HG03575 (cell line): Measurements from ENCODE around the gene FHAD1.

Source experiments
- ATAC-seq: cut with Tn5 transposase; IDR thresholded peaks from one replicate; pipeline ENCODE4 v1.9.1; 2021; ENCODE audit not compliant: unreplicated experiment, insufficient number of reproducible peaks, low FRiP score; ENCODE audit errors: extremely low read depth

The FHAD1 gene

GRCh38 chr1:15332952-15333715 lies 86.1 kb downstream of the FHAD1 start:
- ATAC-seq = no peak

- ATAC-seq = no peak
Observed at GRCh38 chr1:15334995-15335394, 88.0 kb downstream of the FHAD1 start.

- ATAC-seq = no peak
Observed at GRCh38 chr1:15336866-15337265, 89.8 kb downstream of the FHAD1 start.

DNA sequence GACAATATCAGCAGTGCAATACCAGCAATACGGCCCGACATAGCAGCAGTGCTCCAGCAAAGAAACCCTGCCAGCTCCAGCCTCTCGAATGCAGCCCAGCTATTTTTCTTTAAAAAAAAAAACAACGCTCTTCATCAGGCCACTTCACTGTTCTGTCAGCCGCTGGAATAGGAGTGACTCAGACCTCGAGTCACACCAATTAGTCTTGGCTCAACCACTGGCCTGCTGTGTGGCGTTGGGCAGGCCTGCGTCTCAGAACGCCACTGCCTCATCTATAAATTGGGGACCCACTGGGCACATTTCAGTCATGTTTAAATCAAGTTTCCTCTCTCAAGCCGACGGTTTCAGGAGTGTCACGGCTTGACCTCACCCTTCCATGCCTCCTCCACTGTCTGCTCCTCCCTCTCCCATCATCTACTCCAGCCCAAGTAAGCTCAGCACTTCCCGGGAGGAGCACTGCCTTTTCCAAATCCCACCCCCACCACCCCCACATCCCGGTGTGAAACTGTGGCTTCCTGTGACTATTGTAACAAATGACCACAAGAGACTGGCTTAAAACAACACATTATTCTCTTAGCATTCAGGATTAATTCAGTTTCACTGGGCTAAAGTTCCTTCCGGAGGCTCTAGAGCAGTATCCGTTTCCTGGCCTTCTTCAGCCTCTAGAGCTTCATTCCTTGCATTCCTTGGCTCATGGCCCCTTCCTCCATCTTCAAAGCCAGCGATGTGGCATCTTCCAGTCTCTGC lies 90.8 kb downstream of the FHAD1 start:
- ATAC-seq = no peak

DNA sequence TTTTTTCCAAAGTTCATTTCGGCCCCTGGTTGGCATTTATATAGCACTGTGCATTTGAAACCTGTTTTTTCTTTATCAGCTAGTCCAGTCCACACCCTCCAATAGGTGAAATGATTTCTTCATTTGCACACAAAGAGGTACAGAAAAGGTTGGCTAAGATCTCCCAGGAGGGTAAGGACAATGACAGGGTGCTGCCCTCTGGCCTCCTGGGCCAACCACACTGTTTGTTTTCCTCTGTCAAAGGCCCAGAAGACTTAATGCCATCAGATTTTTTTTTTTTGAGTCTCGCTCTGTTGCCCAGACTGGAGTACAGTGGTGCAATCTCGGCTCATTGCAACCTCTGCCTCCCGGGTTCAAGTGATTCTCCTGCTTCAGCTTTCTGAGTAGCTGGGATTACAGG lies 92.5 kb downstream of the FHAD1 start:
- no peak for ATAC-seq

DNA sequence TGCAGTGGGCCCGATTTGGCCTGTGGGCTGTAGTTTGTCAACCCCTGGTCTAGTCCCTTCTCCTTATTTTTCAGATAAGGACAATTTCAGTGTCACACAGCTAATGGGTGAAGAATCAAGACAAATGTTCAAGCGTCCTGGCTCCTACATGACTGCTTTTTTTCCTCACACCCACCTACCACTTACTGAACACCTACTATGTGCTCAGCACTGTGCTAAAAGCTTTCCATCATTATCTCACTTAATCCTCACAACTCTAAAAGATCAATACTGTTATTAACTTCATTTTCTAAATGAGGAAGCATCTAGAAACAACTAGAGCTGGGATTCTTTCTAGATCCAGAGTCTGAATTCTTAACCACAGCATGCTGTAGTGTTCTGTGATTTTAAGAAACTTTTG lies 94.2 kb downstream of the FHAD1 start:
- ATAC-seq = no peak

- ATAC-seq = no peak
Observed at GRCh38 chr1:15341634-15342407, 94.8 kb downstream of the FHAD1 start.

DNA sequence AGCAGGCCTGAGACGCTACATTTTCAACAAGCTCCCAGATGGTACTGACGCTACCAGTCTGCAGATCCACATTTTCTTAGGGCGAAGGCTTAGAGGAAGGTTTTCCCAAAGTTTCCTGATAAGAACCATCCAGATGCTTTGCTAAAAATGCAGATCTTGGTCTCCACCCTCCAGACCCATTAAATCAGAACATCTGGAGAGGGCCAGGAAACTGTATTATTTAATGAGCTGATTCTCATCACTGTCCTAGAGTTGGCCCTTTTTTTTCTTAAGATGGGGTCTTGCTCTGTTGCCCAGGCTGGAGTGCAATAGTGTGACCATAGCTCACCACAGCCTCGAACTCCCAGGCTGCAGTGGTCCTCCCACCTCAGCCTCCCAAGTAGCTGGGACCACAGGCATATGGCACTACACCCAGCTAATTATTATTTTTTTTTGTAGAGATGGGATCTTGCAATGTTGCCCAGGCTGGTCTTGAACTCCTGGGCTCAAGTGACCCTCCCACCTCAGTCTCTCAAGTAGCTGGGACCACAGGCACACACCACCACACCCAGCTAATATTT lies 95.5 kb downstream of the FHAD1 start:
- no peak for ATAC-seq

- ATAC-seq = no peak
Observed at GRCh38 chr1:15343099-15343498, 96.1 kb downstream of the FHAD1 start.

GRCh38 chr1:15343729-15344128 lies 96.7 kb downstream of the FHAD1 start:
- ATAC-seq = no peak

DNA sequence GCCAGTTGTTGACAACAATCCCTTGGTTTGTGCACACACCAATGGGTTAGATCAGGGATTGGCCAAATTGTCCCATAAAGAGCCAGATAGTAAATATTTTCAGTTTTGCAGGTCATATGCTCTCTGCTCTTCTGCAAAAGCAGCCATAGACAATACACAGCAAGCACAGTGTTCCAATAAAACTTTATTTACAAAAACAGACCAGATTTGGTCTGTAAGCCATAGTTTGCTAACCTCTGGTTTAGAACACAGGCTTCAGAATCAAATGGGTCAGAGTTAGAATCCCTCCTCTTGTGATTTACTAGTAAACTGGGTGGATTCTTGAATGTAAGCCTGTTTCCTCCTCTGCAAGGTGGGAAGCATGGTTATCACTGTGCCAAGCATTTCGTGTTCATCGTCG lies 97.4 kb downstream of the FHAD1 start:
- ATAC-seq = no peak

DNA sequence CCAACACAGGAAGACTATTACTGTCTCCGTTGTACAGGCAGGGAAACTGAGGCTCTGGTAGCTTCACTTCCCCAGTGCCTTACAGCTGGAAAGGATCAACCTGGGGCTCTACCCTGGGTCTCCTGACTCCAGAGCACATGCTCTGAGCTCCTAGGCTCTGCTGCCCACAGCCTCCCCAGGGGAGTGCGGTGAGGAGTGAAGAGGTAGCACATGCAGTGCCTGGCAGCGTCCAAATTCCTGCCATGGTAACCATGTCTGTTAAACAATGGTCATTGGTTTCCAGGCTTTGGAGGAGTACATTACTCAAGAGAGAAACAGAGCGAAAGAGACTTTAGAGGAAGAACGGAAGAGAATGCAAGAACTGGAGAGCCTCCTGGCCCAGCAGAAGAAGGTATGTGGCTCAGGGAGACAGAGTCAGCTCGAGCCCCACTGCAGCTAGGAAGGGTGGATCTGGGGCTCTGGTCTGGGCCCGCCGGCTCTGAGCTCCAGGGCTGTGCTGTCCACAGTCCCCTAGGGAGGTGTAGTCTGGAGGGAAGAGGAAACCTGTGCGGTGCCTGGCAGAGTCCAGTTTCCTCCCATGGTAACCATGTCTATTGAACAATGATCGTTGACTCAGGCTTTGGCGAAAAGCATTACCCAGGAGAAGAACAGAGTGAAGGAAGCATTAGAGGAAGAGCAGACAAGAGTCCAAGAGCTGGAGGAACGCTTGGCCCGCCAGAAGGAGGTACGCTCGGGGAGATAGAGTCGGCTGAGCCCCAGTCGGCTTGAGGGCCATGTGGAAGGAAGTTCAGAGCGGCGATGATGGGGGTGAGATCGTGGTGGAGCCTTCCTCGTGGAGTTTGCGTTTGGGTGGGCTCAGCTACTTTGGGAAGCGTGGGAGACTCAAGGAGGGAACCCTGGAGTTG lies 98.0 kb downstream of the FHAD1 start:
- ATAC-seq = no peak

GRCh38 chr1:15345705-15346345 lies 98.8 kb downstream of the FHAD1 start:
- ATAC-seq = no peak

GRCh38 chr1:15346346-15347030 lies 99.5 kb downstream of the FHAD1 start:
- ATAC-seq = no peak

DNA sequence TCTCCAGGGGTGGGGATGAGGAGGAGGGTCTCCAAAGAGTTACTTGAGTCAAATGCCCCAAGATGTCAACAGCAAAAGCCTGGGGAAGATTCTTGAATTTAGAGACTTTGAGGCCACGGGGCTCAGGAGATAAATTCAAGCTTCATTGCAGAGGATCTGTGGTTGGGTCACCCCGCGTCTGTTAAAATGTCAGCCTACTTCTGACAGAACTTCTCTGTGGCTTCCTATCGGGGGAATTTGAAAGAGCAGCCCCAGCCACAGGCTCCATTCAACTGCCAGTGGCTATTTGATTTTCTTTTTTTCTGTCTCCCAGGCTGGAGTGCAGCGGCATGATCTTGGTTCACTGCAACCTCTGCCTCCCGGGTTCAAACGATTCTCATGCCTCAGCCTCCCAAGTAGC lies 100.2 kb downstream of the FHAD1 start:
- ATAC-seq = no peak

DNA sequence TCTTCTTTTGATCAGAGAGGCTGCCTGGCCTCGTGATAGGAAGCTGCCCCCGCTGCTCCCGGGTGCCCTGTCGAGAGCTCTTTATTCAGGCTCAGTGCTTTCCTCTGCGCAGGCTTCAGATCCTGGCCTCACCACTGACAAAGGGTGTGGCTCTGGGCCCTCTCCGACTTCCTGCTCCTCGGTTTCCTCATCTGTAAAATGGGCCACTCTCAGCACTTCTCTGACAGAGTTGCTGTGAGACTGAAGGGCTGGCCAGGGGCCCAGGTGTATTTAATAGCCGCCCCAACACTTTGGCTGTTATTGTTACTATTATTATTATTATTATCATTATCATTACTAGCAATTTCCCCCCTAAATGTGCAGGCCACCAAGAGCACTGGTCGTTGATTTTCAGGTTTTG lies 101.6 kb downstream of the FHAD1 start:
- no peak for ATAC-seq

DNA sequence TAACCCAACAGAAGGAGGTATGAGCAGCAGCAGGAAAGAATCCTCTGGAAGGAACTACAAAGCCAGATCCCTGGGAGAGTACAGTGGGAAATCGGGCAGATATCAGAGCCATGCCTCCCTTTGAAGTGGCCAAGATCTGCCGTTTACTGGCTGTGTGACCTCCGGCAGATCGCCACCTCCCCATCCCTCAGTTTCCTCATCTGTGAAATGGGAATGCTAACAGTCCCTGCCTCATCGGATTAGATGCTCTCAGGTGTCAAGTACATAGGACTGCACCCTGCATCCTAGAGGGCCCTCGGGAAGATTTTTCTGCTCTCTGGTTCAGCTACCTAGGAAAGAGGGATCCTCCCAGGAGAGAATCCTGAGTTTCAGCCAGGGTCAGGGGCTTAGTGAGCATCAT lies 102.1 kb downstream of the FHAD1 start:
- ATAC-seq = no peak

DNA sequence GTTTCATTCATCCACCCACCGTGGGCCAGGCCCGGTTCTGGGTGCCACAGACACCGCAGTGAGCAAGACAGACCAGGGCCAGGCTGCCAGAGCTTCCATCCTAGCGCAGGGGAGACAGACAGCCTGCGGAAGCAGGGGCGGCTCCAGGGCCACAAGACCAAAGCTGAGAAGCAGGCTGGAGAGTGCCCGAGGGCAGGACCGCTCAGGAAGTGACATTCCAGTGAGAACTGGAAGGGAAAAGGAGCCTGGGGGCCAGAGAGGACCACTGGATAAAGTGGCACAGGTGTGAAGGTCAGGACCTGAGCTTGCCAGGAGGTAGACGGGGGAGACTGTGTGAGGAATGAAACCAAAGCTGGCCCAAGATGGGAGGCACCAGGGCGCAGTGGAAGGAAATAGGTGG lies 103.1 kb downstream of the FHAD1 start:
- ATAC-seq = no peak
